GM12892 (cell line): ENCODE measurements around the gene FGF1.

Experiments used
- POLR2A ChIP-seq: IDR thresholded peaks from 2 replicates; pipeline ENCODE4 v1.6.1; 2011; ENCODE audit warnings: low read depth, low read length, control low read depth
- POLR2AphosphoS5 ChIP-seq: IDR thresholded peaks from 2 replicates; pipeline ENCODE4 v1.6.1; 2011; ENCODE audit warnings: low read depth, low read length, control low read depth
- TAF1 ChIP-seq: IDR thresholded peaks from 2 replicates; pipeline ENCODE4 v1.6.1; 2011; ENCODE audit warnings: low read depth, mild to moderate bottlenecking, control low read depth, low read length, borderline replicate concordance

DNA sequence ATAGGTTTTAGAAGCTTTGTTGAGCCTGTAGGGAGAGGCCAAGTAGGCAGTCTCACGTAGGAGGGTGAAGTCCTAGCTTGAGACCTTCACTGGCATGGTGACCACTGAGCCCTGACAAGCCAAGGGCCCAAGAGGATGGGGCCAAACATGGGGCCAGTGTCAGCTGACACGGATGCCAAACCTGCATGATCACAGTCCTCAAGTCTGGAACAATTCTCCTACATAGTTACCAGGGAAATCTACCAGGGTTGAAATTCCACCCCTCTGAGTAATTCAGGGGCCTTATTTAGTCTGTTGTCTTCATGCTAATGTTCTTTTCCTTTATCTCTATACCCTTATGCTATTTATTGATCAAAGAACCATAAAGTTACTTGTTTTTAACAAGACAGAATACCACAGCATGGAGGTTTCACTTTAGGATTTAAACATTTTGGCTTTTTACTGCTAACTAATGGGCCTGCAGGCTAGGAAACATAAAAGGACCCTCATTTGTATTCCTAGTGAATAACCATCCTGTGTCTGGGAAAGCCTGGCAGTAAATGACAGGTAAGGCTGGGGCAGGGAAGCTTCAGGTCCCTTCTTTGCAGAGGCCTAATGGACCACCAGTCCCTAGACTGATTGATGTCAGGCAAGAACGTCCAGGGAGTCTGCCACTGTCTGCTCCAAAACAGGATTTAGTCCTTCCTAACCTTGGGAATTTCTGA lies 140.8 kb downstream of the FGF1 start:
- no peak for TF ChIP-seq POLR2A
- no peak for TF ChIP-seq POLR2AphosphoS5
- no peak for TF ChIP-seq TAF1
